GM18526 (cell line): Measurements from ENCODE around the gene FAM221B.

ENCODE experiments used
- POLR2A ChIP-seq: IDR thresholded peaks from 3 replicates; pipeline ENCODE4 v1.6.1; 2011; ENCODE audit not compliant: insufficient read length; ENCODE audit errors: extremely low read depth

Gene FAM221B

DNA sequence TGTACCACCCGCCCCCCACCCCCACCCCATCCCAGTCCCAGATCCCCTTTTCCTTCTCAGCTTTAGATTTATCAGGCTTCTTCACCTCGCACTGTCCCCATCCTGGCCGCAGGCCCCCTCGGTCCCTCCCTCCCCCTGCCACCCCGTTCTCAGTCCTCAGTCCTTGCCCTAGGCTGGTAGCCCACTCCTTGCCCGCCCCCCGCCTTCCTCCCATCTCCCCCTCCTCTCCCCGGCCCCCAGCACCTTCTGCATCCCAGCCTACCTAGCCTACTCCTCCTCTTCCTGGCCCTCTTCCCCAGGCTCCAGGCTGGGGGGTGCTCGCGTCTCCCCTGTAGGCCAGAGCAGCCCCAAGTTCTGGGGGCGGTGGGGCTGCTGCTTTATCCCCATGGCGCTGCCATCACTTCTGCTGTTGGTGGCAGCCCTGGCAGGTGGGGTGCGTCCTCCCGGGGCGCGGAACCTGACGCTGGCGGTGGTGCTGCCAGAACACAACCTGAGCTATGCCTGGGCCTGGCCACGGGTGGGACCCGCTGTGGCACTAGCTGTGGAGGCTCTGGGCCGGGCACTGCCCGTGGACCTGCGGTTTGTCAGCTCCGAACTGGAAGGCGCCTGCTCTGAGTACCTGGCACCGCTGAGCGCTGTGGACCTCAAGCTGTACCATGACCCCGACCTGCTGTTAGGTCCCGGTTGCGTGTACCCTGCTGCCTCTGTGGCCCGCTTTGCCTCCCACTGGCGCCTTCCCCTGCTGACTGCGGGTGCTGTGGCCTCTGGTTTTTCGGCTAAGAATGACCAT lies 36.3 kb downstream of the FAM221B start:
- no peak for TF ChIP-seq POLR2A

DNA sequence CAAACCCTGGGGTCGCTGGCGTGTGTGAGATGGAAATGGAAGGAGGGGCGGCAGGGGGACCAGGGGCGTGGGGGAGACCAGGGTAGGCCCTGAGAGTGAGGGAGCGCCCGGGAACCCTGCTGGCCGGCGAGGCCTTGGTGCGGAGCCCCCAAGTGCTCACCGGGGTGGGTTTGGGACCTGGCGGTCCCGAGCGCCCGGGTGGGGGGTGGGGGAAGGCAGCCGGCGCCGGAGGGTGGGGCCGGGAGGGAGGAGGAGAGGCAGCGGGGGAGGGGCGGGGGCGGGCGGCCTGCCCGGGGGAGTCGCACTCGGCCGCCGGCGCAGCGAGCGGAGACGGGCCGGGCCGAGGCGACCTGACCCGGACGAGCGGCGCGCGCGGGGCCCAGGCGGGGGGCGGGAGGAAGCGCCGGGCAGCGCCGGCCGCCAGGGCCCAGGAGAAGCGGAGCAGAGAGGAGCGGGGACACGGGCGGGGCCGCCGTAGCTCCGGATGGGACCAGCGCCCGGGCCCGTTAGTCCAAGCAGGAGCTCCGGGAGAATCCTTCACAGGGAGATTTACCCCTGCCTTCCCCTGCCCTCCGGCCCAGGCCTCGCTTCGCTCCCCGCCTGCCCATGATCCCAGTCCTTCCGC lies 37.1 kb downstream of the FAM221B start, which contains the start of gene NPR2:
NPR2 (plus strand) TSS at position 295 of the 625 bp plus-strand sequence. CDS start 818 bp downstream, outside the sequence.
- TF ChIP-seq POLR2A: no peak

DNA sequence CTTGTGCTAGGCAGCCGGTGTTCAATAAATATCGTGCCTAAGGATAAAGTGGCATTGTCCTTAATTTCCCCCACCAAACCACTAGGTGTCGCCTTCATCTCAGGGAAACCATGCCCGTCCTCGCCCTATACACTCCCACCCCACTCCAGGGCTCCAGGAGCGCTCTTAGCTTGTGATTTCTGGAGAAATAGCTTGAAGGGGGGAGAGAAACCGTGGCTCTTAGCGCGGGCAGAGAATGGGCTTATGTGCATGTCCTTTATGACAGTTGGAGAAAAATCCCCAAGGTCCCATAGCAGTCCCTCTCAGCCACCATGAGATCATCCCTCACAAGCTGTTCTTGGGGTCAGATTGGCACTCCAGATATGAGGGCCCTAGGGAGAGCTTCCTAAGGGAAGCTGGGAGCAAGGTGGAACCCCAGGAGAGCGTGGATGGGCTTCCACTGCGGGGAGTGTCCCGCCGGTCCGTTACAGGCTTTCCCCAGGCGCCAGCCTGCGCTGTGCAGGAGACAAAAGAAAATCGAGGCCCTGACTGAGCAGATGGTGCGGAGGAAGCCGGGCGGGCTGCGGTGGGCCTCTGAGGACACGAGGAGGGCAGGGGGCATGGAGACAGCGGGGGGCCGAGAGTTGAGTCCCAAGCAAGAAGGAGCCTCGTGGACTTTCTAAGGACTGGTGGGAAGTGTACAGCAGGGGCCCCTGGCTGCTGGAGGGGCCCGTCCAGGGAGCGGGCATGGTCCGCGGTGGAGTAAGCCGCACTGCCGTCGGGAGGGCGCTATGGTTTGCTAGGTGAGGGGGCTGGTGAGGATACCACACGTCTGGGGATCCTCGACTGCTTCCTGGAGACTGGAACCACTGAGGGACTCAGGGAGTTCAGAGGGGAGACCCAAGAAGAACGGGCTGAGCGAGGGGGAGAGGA lies 37.9 kb downstream of the FAM221B start:
- no peak for TF ChIP-seq POLR2A

DNA sequence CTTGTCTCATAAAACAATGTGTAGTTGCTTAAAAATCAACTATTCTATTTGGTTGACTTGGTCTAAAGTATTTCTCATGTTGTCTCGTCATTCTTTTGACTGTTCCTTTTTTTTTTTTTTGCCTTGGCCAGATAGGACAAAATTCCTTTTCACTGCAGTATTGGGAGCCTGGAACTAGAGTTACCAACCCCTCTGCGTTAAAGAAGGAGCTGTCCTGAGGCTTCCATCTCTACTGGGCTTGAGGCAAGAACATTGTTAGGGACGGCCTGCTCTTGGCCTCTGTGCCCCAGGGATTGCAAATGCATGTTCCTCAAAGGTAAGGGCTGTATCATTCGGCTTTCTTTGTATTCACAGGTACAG lies 38.5 kb downstream of the FAM221B start:
- TF ChIP-seq POLR2A: no peak

DNA sequence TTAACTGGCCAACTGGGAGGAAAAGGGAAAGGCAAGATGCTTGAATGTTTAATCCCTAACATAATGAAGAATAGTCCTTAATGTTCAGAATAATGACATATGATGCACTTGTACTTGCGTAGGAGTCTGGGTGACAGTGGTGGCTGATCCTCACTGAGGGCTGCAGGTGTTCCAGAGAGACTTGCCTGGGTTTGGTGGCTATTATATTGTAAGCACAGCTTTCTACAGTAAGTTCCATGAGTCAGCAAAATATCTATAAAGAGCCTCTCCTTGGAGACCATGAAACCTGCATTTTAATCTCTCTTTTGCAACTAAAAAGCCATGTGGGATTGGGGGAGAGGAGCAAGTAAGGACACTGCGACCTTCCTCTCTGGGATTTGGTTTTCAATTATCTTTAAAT lies 39.0 kb downstream of the FAM221B start:
- no peak for TF ChIP-seq POLR2A

DNA sequence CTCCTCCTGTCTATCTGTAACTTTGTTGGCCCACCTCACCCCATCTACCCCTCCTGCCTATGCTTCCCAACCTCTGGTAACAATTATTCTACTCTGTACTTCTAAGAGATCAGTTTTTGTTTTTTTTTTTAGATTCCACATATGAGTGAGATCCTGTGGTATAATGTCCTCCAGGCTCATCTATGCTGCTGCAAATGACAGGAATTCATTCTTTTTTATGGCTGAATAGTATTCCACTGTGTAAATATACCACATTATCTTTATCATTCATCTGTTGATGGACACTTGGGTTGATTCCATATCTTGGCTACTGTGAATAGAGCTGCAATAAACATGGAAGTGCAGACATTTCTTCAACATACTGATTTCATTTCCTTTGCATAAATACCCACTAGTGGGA lies 45.1 kb downstream of the FAM221B start:
- TF ChIP-seq POLR2A: no peak

DNA sequence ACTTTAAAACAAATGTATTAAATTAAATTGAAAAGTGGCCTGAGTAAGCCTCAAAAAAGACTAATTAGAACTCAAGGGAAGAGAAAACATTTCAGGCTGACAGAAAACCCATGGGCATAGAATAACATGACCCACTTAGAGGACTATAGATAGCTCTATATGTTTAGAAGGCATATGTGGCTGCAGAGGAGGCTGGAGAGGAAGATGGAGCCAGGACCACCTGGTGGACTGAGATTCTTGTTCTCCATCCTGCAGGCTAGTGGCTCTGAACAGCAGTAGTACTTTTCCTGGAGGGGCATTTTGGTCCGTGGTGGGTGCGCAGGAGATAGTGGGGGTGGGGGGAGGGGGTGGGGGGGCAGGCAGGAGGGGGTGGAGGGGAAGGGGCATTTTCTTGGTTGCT lies 47.5 kb downstream of the FAM221B start:
- no peak for TF ChIP-seq POLR2A

DNA sequence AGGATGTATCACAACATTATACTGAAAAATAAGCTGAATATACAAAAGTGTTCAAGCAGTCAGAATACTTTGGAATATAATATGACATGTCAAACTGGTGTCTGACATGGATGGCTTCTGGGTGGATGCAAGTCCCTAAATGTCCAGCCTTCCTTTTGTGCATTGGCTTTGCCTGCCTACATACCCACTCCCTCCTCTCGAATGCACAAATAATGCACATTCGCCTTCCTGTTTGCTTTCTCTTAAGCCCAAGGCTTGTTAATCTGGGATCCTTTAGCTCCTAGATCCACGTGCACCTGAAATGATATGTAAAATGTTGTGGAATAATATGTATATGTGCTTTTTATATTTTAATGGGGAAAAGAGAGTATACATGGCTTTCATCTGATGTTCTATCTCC lies 50.0 kb downstream of the FAM221B start:
- TF ChIP-seq POLR2A: no peak

DNA sequence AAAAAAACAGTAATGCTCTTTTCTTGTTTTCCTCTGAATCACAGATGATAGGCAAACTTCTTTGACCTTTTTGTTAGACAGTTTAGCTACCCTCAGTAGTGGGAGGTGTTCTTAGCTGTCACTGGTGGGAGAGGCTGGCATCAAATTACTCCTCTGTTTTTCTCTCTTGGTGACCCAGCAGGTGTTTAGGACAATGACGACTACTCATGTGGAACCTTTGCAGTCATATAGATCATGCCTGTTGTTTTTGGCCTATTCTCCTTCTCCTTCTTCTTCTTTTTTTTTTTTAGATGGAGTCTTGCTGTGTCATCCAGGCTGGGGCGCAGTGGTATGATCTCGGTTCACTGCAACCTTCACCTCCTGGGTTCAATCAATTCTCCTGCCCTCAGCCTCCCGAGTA lies 52.5 kb downstream of the FAM221B start:
- TF ChIP-seq POLR2A: no peak

DNA sequence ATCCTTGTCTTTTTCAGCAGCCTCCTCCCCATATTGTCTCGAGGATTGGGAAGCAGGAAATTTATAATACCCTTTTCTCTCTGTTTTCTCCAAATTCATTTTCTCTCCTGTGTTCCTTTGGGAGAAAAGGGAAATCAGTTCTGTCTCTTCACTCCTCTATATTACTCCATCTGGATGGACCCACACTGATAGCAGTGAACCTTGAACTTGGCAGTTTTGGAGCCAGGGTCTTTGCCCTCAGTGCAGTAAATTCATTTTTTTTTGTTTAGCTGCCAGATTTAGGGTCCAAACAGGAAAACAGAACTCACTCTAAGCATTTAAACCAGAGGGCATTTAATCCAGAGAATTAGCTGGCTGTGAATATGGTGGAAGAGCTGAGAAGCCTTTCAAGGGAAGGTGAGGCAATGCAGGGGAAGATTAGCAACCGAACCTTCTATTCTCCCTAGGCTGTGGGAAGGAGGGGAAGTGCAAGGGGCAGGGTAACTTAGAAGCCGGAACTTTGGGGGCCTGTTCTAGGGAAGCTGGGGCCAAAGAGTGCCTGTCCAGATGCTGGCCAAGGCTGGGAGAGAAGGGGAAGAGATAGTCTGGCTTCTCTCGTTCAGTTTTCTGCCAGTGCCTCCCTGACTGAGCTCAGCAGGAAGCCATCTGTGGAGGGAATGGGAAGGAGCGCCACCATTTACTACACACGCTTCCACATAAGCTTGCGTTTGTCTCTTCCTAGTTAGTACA lies 53.5 kb downstream of the FAM221B start:
- TF ChIP-seq POLR2A: no peak

DNA sequence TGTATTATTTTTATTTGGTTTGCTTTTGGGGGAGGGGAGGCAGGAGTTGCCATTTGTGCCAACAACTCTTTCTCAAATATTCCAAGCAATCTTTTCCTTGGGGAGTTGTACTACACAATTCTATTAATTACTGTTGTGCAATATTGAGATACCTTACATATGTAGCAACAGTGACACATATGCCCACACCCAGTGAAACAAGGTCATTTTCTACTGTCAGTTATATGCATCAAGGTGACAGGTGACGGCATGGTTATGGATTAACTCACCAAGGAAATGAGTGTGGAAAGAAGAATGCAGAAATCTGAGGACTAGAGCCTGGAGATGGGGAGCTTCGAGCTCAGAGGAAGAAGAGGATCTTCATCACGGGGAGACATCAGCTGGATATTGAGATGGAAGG lies 56.6 kb downstream of the FAM221B start:
- no peak for TF ChIP-seq POLR2A

DNA sequence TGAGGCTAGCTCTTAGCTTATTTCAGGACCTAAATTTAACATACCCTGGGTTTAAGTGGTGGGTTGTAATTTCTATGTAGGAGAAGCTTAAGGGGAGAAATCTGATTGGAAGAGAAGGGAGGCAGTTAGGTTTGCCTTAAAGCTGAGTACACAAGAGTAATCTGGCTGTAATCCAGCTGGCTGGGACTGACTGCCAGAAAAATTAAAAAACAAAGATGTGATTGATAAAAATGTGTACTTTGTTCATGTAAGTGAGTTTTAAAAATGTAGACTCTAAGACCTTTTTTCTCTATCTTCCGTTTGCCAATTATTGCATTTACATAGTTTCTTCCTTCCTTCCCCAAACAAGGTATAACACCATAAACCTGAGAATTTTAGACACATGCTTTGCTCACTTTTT lies 57.0 kb downstream of the FAM221B start:
- no peak for TF ChIP-seq POLR2A

DNA sequence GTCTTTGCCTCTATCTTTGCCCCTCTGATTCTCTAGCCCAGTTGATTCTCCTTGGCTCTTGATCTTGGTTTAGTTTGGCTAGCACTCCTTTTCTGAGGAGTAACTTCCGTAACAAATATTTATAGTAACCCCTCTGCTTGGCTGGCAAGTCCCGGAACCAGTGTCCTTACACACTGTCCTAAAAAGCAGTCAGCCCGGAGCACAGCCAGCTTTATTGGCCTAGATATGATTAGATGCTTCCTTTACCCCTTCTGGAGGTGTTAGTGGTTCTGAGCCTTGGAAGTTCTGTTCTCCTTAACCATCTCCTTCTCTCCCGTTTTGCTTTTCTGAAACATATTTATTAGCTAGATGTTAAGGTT lies 57.5 kb downstream of the FAM221B start:
- TF ChIP-seq POLR2A: no peak

DNA sequence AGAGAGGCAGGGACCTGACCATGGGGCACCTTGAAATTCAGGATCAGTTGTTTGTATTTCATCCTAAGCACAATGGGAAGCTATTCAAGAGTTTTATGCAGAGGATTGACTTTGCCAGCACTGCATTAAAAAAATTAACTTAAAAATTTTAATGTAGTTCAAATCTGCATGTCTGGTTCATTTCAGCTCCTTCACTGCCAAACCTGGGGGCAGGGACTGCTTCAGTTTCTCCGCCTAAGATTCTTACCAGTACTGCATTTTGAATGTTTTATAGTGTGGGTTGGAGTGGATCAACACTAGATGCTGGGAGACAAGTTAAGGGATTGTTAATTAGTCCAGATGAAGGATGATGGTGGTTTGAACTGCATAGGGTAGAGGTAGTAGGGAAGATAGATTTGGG lies 58.8 kb downstream of the FAM221B start:
- TF ChIP-seq POLR2A: no peak

DNA sequence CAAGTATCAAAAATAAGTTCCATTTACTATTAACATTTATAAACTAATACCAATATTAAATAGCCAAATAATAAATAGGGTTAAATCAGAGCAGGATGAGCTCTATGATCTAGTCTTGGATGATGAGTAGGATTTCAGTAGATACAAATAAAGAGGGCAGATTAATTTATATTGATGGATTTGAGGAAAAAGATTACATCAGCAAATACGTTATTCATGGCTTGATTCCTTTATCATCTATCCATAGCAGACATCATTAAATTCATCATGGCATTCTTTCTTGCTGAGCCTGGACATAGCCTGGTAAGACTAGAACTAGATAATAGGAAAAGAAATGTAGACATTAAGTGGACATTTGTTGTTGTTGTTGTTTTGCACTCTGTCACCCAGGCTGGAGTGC lies 61.1 kb downstream of the FAM221B start:
- TF ChIP-seq POLR2A: no peak
